DMS 273 treated with DMSO at 0.1 percent for 48 hours (cell line): ENCODE data around the gene LRRC59.
"Not testable (repeated sequence)": the region's sequence is repeated elsewhere in the genome, so short reads cannot be mapped to it uniquely, and the experiment has no call there.

Source experiments
- DNase-seq: peaks from one replicate; lab custom pipeline; 2025; lab: John Stamatoyannopoulos, UW

The LRRC59 gene

GRCh38 chr17:50346313-50347116 lies 50.8 kb downstream of the LRRC59 start:
- no peak for DNase-seq

GRCh38 chr17:50345432-50346312 lies 51.7 kb downstream of the LRRC59 start, which contains the start of gene XYLT2:
Gene XYLT2 (plus strand): TSS chr17:50346126. CDS start chr17:50346141, 15 bp downstream.
- peak; percentile 12 for DNase-seq

- DNase-seq, result no peak
These were observed 52.5 kb downstream of the LRRC59 start for GRCh38 chr17:50344731-50345365.

GRCh38 chr17:50339381-50339780 lies 57.9 kb downstream of the LRRC59 start:
- no peak for DNase-seq

GRCh38 chr17:50338645-50339044 lies 58.7 kb downstream of the LRRC59 start:
- no peak for DNase-seq

- no peak for DNase-seq
These were observed 59.4 kb downstream of the LRRC59 start for GRCh38 chr17:50337956-50338355.

- not testable (repeated sequence) for DNase-seq
These were observed 63.8 kb downstream of the LRRC59 start for GRCh38 chr17:50333291-50334057.

GRCh38 chr17:50332196-50332595 lies 65.1 kb downstream of the LRRC59 start:
- DNase-seq, result no peak
